Fibroblast of pulmonary artery (primary cell): ENCODE results near the gene SLC2A13.

Experiments
- DNase-seq: peaks from one replicate; pipeline ENCODE4 v3.0.0-alpha.2; 2010; ENCODE audit warnings: low read depth
- H3K4me3 ChIP-seq: replicated peaks from 2 replicates; pipeline ENCODE4 v1.5.1; 2011; ENCODE audit warnings: low read depth, mild to moderate bottlenecking, control low read depth, low read length, moderate library complexity
- CTCF ChIP-seq: IDR thresholded peaks from 2 replicates; pipeline ENCODE4 v1.5.1; 2011; ENCODE audit warnings: mild to moderate bottlenecking, control low read depth, low read length, inconsistent platforms; ENCODE audit errors: missing control alignments

The SLC2A13 gene

DNA sequence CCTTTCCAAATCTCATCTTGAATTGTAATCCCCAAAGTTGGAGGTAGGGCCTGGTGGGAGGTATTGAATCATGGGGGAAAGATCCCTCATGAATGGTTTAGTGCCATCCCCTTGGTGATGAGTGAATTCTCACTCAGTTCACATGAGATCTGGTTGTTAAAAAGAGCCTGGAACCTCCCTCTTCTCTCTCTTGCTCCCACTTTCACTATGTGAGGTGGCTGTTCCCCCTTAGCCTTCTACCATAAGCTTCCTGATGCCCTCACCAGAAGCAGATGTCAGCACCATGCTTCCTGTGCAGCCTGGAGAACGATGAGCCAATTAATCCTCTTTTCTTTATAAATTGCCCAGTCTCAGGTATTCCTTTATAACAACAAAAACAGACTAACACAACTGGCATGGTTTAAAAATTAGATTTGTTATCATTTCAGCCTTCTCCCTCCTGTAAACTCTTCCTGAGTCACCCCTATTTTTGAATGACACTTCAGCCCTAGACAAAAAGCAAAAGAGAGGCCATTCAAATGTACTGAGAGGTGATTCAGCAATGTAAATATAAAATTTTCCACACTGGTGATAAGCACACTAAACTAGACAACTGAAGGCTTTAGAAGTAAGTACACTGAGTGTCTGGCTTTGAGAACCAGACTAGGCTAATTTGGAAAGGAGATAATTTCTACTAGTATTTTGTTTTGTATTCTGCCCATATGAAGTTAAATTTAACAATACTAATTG is 274.1 kb downstream of the SLC2A13 start:
- no peak overlapping the region for H3K4me3 ChIP-seq
- peak; percentile 33 for DNase-seq
- TF ChIP-seq CTCF: no peak

- H3K4me3 ChIP-seq: no peak overlapping the region
- no peak for TF ChIP-seq CTCF
- no peak for DNase-seq
Measured at GRCh38 chr12:39830852-39831520, 274.9 kb downstream of the SLC2A13 start.

DNA sequence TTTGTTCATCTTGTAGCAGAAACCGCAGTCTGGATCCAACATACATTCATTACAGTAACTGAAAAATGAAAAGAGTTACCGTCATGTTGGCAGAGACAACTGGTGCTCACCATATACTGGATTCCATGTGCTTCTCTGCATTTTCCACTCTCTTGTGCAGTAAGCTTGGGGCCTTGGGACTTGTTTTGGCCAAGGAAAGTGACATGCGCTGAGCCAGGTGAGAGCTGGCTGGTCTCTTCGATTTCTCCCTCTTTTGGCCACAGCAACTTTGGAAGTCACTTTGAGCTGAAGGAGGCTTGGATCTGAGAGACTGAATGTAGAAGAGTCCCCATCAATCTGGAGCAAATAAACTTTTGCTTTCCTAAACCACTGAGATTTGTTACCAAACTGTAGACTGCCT is 275.7 kb downstream of the SLC2A13 start:
- no peak for TF ChIP-seq CTCF
- no peak overlapping the region for H3K4me3 ChIP-seq
- DNase-seq: no peak

DNA sequence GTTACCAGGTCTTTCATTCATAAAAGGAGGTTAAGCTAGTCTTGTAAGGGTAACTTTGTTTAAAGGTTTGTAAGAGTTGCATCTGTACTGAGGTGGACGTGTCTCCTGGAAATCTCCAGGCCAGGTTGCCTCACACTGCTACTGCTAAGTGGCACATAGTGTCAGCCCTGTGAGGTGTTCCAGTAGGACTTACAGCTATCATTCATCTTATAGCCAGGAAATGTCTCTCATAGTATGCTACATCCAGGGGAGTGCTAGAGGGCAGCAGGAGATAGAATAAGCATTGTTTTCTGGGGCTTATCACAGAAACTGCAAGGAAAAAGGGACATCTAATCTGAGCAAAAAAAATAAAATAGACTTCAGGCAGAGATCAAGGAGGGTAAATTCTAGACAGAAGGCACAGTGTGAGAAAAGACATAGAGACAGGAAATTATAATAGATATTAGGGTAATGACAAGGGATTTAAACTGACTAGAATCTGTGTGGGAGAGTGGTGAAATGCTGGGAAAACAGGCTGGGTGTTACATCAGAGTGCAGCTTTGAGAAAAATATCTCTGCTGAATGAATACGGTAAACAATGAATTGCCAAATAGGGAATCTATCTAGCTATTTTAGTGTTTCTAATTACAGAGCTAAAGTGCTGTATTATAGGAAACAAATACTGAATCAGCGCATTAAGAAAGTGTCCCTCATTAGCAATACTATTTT is 281.2 kb downstream of the SLC2A13 start:
- DNase-seq: peak; percentile 86
- H3K4me3 ChIP-seq: no peak overlapping the region
- TF ChIP-seq CTCF: no peak

GRCh38 chr12:39816671-39817185 is 289.2 kb downstream of the SLC2A13 start:
- DNase-seq: no peak

GRCh38 chr12:39815746-39816145 is 290.1 kb downstream of the SLC2A13 start:
- H3K4me3 ChIP-seq: no peak overlapping the region
- TF ChIP-seq CTCF: no peak
- no peak for DNase-seq

More at GRCh38 chr12:39816671-39817185, 289.2 kb downstream of the SLC2A13 start:
- TF ChIP-seq CTCF: no peak
- no peak overlapping the region for H3K4me3 ChIP-seq
